ENCODE results near the gene TCF3.

DNA sequence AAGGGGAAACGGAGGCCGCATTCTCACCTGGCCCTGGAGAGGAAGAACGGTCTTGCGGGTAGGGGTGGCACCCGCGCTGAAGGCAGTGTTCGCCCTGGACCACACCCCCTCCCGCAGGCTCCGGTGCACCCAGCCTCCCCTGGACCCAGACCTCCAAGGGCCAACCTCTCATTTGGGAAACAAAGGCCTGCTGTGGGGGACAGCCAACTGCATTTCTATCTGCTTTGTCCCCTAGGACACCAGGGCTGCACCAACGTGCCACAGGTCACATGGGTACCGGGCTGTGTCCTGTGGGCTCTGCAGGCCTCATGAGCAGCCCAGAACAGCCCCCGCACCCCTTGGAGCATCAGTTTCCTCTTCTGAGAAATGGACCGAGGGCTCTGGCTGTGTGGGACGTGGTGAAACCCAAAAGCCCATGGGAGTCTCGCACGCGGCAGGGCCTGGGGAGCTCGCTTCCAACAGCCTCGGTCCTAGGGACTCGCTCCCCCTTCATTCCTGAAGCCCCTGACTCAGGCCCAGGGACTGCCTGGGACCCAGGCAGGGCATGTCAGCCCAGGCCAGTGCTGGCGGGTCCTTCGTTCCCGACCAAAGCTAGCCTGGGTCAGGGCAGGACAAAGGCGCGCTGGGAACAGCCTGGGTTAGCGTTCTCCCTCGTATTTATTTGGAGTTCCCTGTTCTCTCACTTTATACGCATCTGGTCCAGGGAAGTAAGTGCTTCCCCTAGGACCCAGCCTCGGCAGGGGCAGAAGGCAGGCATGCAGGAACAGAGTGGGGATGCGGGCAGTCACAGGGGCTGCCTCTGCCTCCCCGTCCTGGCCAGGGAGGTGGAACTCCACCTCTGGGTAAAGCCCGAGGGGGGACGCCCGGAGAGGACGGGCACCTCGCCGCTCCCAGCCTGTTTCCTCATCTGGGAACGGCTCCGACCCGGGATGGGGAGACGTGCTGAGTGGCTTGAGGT is 4.6 kb downstream of the TCF3 start:
- TF ChIP-seq, protein P1, sequence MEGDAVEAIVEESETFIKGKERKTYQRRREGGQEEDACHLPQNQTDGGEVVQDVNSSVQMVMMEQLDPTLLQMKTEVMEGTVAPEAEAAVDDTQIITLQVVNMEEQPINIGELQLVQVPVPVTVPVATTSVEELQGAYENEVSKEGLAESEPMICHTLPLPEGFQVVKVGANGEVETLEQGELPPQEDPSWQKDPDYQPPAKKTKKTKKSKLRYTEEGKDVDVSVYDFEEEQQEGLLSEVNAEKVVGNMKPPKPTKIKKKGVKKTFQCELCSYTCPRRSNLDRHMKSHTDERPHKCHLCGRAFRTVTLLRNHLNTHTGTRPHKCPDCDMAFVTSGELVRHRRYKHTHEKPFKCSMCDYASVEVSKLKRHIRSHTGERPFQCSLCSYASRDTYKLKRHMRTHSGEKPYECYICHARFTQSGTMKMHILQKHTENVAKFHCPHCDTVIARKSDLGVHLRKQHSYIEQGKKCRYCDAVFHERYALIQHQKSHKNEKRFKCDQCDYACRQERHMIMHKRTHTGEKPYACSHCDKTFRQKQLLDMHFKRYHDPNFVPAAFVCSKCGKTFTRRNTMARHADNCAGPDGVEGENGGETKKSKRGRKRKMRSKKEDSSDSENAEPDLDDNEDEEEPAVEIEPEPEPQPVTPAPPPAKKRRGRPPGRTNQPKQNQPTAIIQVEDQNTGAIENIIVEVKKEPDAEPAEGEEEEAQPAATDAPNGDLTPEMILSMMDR (IDR thresholded peaks at IDR 0.05; ENCODE audit: insufficient read depth, low read length, poor library complexity, severe bottlenecking) = no peak
- no peak for TF ChIP-seq EZH2phosphoT487 (conservative IDR thresholded peaks at IDR 0.05; ENCODE audit: low read length)
